Endothelial cell of umbilical vein (primary cell): ENCODE results near the gene B3GNT7. TPM values are rescaled to one million over a fixed set of nuclear protein-coding genes. Genes with fewer than 3 reads are reported as not detected.

Experiments
- BruUV-seq: library from RNA; stranded (reverse); fragments of 400-500 nt; replicated peaks from 2 replicates; lab custom pipeline; 2021; lab: Mats Ljungman, UMichigan
- CTCF ChIA-PET: fragments of 300-600, 350-600 bp; sonication (Branson Sonifier 250); formaldehyde crosslinking; loops from one replicate; lab custom pipeline; 2021; ENCODE audit warnings: antibody characterized with exemption, inconsistent platforms; lab: Charles Lee
- POLR2A ChIA-PET: fragments of 300-600, 350-600 bp; sonication (Branson Sonifier 250); formaldehyde crosslinking; loops from one replicate; lab custom pipeline; 2021; ENCODE audit warnings: antibody characterized with exemption, inconsistent platforms; lab: Charles Lee
- DNase-seq: peaks from one replicate; pipeline ENCODE4 v3.0.0-alpha.2; 2011; ENCODE audit warnings: low read depth, low spot score
- FAIRE-seq: peaks from 2 replicates; lab custom pipeline; 2011; peaks lifted over from hg19 to GRCh38; lab: Jason Lieb, UNC
- H2AFZ ChIP-seq: 2 replicates; pipeline ENCODE4 v1.6.0; 2012; ENCODE audit warnings: low read depth, low read length, control low read depth, inconsistent platforms
- H3K27ac ChIP-seq: 2 replicates; pipeline ENCODE4 v1.5.1; 2011; ENCODE audit warnings: low read depth, mild to moderate bottlenecking, control low read depth, low read length, moderate library complexity; ENCODE audit not compliant: insufficient read depth
- H3K27me3 ChIP-seq, 2 experiments: 2 replicates each; pipeline versions ENCODE4 v1.6.0 to v1.6.1; 2011; ENCODE audit warnings: low read length in 2 of 2, mixed read lengths in 1 of 2; ENCODE audit not compliant: control insufficient read depth in 2 of 2, insufficient read depth in 2 of 2
- H3K36me3 ChIP-seq, 2 experiments: 2 replicates in 1 of 2; 3 replicates in 1 of 2; pipeline ENCODE4 v1.5.1; 2011; ENCODE audit warnings: low read length in 2 of 2, mild to moderate bottlenecking in 1 of 2, moderate library complexity in 1 of 2; ENCODE audit not compliant: control insufficient read depth in 2 of 2, insufficient read depth in 2 of 2; ENCODE audit errors: extremely low read depth in 1 of 2
- H3K4me1 ChIP-seq: 3 replicates; pipeline ENCODE4 v1.5.1; 2011; ENCODE audit warnings: mild to moderate bottlenecking, low read length; ENCODE audit not compliant: control insufficient read depth, insufficient read depth; ENCODE audit errors: extremely low read depth
- H3K4me2 ChIP-seq: 2 replicates; pipeline ENCODE4 v1.6.1; 2011; ENCODE audit warnings: low read length, control low read depth, mixed read lengths; ENCODE audit not compliant: insufficient read depth
- H3K4me3 ChIP-seq, 3 experiments: fragments of 200-600 bp in 1 of 3; sonication (generic), shearing (Covaris generic) in 1 of 3; replicated peaks in 1 of 3; 2 replicates each; pipeline ENCODE4 v1.5.1; 2011 to 2016; ENCODE audit warnings: control low read depth in 3 of 3, low read length in 3 of 3, mild to moderate bottlenecking in 2 of 3, inconsistent platforms in 1 of 3, low read depth in 1 of 3, moderate library complexity in 1 of 3; ENCODE audit not compliant: insufficient read depth in 1 of 3
- H3K79me2 ChIP-seq: 2 replicates; pipeline ENCODE4 v1.6.0; 2012; ENCODE audit warnings: low read length, inconsistent platforms; ENCODE audit not compliant: control insufficient read depth, insufficient read depth
- H3K9ac ChIP-seq: replicated peaks from 2 replicates; pipeline ENCODE3; 2011; ENCODE audit warnings: low read length, control low read depth; ENCODE audit not compliant: insufficient read depth; ENCODE audit errors: extremely low read depth
- H3K9me1 ChIP-seq: replicated peaks from 3 replicates; pipeline ENCODE4 v1.6.0; 2011; ENCODE audit warnings: mild to moderate bottlenecking, low read length; ENCODE audit not compliant: control insufficient read depth, insufficient read depth; ENCODE audit errors: extremely low read depth
- H3K9me3 ChIP-seq: replicated peaks from 2 replicates; pipeline ENCODE4 v1.5.1; 2012; ENCODE audit warnings: low read length, inconsistent platforms; ENCODE audit not compliant: control insufficient read depth, insufficient read depth
- H4K20me1 ChIP-seq: replicated peaks from 2 replicates; pipeline ENCODE3; 2011; ENCODE audit warnings: mild to moderate bottlenecking, low read length; ENCODE audit not compliant: control insufficient read depth, insufficient read depth; ENCODE audit errors: extremely low read depth
- CTCF ChIP-seq, 2 donors: IDR thresholded peaks; 1 replicate in 1 of 2; 2 replicates in 1 of 2; pipeline ENCODE4 v1.5.1; 2011; ENCODE audit warnings: low read length in 2 of 2, mild to moderate bottlenecking in 2 of 2, moderate library complexity in 2 of 2, control low read depth in 1 of 2, inconsistent platforms in 1 of 2, low read depth in 1 of 2; ENCODE audit not compliant: insufficient read depth in 1 of 2; ENCODE audit errors: extremely low read depth in 1 of 2
- FOS ChIP-seq: IDR thresholded peaks from 2 replicates; pipeline ENCODE4 v1.6.1; 2011; ENCODE audit warnings: mild to moderate bottlenecking, low read length, moderate library complexity, borderline replicate concordance; ENCODE audit not compliant: insufficient read depth
- JUN ChIP-seq: IDR thresholded peaks from 2 replicates; pipeline ENCODE4 v1.6.1; 2011; ENCODE audit warnings: borderline replicate concordance, low read depth; ENCODE audit not compliant: insufficient read length, insufficient read depth
- MAX ChIP-seq: IDR thresholded peaks from 2 replicates; pipeline ENCODE4 v1.6.1; 2011; ENCODE audit not compliant: insufficient read depth, insufficient read length
- MYC ChIP-seq: IDR thresholded peaks from one replicate; pipeline ENCODE4 v1.6.1; 2011; ENCODE audit warnings: mild to moderate bottlenecking, low read depth, low read length
- POLR2AphosphoS5 ChIP-seq: IDR thresholded peaks from 2 replicates; pipeline ENCODE4 v1.6.1; 2012; ENCODE audit warnings: low read depth, mild to moderate bottlenecking, control low read depth, low read length, moderate library complexity; ENCODE audit not compliant: insufficient read depth
- dilution Hi-C: fragments of 300-500 bp; cut with MboI; formaldehyde crosslinking; loops from one replicate; pipeline ENCODE4 v1.15.0; 2019; ENCODE audit warnings: low sequenced_read_pairs; ENCODE audit not compliant: extremely low pct_ligation_motif_present
- intact Hi-C: fragments of 100-400 bp; cut with micrococcal nuclease; formaldehyde crosslinking; loops from one replicate; pipeline ENCODE4 v1.10.0; 2022
- polyA plus RNA-seq, 4 experiments: library from polyadenylated mRNA; depleted of rRNA in 3 of 4; stranded (reverse) in 3 of 4; unstranded in 1 of 4; fragments of >200 nt; gene quantifications; 2 replicates each; pipeline versions ENCODE4 v1.2.1 to v1.2.3, GENCODE V29; 2011 to 2012; ENCODE audit warnings: missing spikeins in 1 of 4
- total RNA-seq: library from RNA; stranded (reverse); gene quantifications from 2 replicates; pipeline ENCODE4 v1.2.3, GENCODE V29; 2021

Gene B3GNT7
- total and polyA plus RNA-seq, 2 donors (not counting 3 experiments of a cell fraction or from before 2014, with no cell fraction given) = 0.39 to 1.2 TPM

- FAIRE-seq = no peak
- Histone ChIP-seq H3K9me3 (no peaks in the 10 kb centered on the region), H2AFZ (no peak overlapping the region), H3K9me1 (no peaks in the 10 kb centered on the region), H3K4me1 (peaks cover 3% of the 10 kb centered on the region), H3K27ac (no peak overlapping the region), H3K36me3 (no peaks in the 10 kb centered on the region), H3K27me3 (no peaks in the 10 kb centered on the region), H3K79me2 (no peaks in the 10 kb centered on the region), H3K9ac (no peak overlapping the region), H3K4me3 (no peak overlapping the region), H3K4me2 (no peak overlapping the region), H4K20me1 (no peaks in the 10 kb centered on the region)
- no peak for DNase-seq
- intact Hi-C loops = no loop called here
- ChIA-PET POLR2A (no interaction called here), CTCF (interaction anchor here (1.1 to 5.4 kb wide), 10 partner anchors 10 to 307 kb away, joined by 3 to 70 read pairs (median 12); no protein-coding TSS in a partner anchor)
- dilution Hi-C loops = no loop called here
- no TSS peak for BruUV-seq
- TF ChIP-seq MAX (no peak), CTCF (IDR thresholded peaks at IDR 0.05; ENCODE audit: extremely low read depth in 1 of 2, insufficient read depth in 1 of 2, low read depth in 1 of 2, low read length in 2 of 2) (peak; percentile 8 to 38)
Observed at GRCh38 chr2:231410293-231411004, 14.9 kb downstream of the B3GNT7 start.

GRCh38 chr2:231411237-231411636, 15.7 kb downstream of the B3GNT7 start:
- Histone ChIP-seq H4K20me1 (no peaks in the 10 kb centered on the region), H3K27me3 (no peaks in the 10 kb centered on the region), H3K9me1 (no peaks in the 10 kb centered on the region), H3K36me3 (no peaks in the 10 kb centered on the region), H3K9me3 (no peaks in the 10 kb centered on the region), H3K4me1 (peaks cover 3% of the 10 kb centered on the region), H3K4me2 (peak overlapping the region; percentile 25), H3K4me3 (no peak overlapping the region), H3K79me2 (no peaks in the 10 kb centered on the region), H2AFZ (no peak overlapping the region), H3K27ac (no peak overlapping the region), H3K9ac (no peak overlapping the region)
- ChIA-PET CTCF (interaction anchor here (1.3 to 5.4 kb wide), 11 partner anchors 9 to 308 kb away, joined by 3 to 70 read pairs (median 10); no protein-coding TSS in a partner anchor), POLR2A (no interaction called here)
- no peak for FAIRE-seq
- DNase-seq = no peak
- dilution Hi-C loops (no loop called here), intact Hi-C loops (no loop called here)
- no TSS peak for BruUV-seq
- TF ChIP-seq POLR2AphosphoS5 (no peak), MYC (no peak), JUN (no peak), MAX (no peak), FOS (no peak)
